Measurements from ENCODE around the gene SPHK2.
A peak's percentile ranks its signal among the peaks of the same experiment; 100 is the strongest.

The SPHK2 gene

DNA sequence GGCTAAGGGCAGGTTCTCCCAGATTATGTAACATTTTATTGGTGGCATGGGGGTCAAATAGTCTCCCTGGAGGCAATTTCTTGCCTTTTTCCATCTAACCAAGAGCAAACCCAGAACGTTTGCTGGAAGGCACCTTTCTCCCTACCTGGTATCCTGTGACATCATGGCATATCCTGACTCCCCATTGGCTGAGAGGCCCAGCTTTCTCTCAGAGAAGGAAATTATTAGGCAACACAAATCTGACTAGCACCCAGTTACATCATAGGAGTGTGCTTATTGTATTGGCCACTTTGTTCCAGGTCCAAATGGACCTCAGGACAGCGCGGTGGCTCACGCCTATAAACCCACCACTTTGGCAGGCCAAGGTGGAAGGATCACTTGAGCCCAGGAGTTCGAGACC lies 40.5 kb downstream of the SPHK2 start:
- ChIA-PET CTCF (no interaction called here), POLR2A (no interaction called here)
- TF ChIP-seq, protein P1, sequence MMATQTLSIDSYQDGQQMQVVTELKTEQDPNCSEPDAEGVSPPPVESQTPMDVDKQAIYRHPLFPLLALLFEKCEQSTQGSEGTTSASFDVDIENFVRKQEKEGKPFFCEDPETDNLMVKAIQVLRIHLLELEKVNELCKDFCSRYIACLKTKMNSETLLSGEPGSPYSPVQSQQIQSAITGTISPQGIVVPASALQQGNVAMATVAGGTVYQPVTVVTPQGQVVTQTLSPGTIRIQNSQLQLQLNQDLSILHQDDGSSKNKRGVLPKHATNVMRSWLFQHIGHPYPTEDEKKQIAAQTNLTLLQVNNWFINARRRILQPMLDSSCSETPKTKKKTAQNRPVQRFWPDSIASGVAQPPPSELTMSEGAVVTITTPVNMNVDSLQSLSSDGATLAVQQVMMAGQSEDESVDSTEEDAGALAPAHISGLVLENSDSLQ (IDR thresholded peaks at IDR 0.05), result no peak
- TF ChIP-seq L3MBTL2 (conservative IDR thresholded peaks at IDR 0.05) (no peak), NFRKB (IDR thresholded peaks at IDR 0.05) (no peak), FOXM1 (IDR thresholded peaks at IDR 0.05; ENCODE audit: borderline replicate concordance) (no peak), ARNT (IDR thresholded peaks at IDR 0.05) (no peak), ELF4 (IDR thresholded peaks at IDR 0.05) (no peak), SUZ12 (IDR thresholded peaks at IDR 0.05) (no peak), FOXA1 (IDR thresholded peaks at IDR 0.05) (no peak), SP1 (IDR thresholded peaks at IDR 0.05) (no peak), TARDBP (IDR thresholded peaks at IDR 0.05) (no peak), LEF1 (IDR thresholded peaks at IDR 0.05; ENCODE audit: borderline replicate concordance) (no peak)
- DNase-seq (ENCODE audit: extremely low spot score), result no peak

DNA sequence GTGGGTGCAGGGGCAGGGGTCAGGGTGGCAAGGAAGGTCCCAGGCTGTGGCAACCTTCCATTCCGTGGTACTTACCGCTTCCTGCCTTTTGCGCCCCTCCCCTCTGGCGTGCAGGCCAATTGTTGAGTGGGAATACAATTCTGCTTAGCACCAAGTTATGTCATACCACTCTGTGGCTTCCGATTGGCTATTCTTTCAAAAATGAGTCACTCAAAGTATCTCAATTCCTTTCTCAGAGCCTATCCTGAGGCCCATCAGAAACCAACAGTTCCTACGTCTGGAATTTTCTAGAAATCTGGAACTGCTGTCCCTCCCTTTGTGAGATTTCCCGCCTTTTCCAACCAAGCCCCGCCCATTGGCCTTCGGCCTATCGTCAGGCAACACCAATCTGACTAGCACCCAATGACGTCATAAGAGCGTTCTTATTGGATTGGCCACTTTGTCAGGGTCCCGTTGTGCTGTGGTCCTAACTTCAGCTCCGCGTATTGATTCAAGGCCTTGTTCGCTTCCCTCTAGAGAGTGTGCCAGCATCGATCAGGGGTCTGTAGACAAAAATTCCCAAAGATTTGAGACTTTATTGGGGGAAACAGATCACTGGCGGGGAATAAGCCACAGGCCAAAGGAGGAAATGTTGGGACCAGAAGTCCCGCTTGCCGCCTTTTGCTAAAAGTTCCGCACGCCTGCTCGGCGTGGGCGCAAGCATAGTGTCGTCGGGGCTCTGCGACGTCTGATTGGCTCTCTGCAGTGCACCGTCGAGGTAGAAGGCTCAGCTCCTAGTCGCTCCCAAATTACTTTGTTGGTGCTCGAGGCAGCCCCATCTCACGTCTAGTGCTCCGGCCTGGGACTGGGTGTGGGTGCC lies 41.8 kb downstream of the SPHK2 start:
- peak; percentile 97 for DNase-seq (ENCODE audit: extremely low spot score)
- CTCF ChIA-PET, result interaction anchor here (0.9 kb wide), 1 partner anchor 14 kb away, joined by 3 read pairs; no protein-coding TSS in a partner anchor
- POLR2A ChIA-PET, result interaction anchor here (0.9 kb wide), 1 partner anchor 15 kb away, joined by 3 read pairs; the partner anchor contains the start of gene CA11
- TF ChIP-seq TARDBP (IDR thresholded peaks at IDR 0.05), result no peak
- TF ChIP-seq L3MBTL2 (conservative IDR thresholded peaks at IDR 0.05), result peak; percentile 92
- TF ChIP-seq ARNT (IDR thresholded peaks at IDR 0.05), result no peak
- no peak for TF ChIP-seq SUZ12 (IDR thresholded peaks at IDR 0.05)
- no peak for TF ChIP-seq SP1 (IDR thresholded peaks at IDR 0.05)
- no peak for TF ChIP-seq LEF1 (IDR thresholded peaks at IDR 0.05; ENCODE audit: borderline replicate concordance)
- no peak for TF ChIP-seq NFRKB (IDR thresholded peaks at IDR 0.05)
- no peak for TF ChIP-seq ELF4 (IDR thresholded peaks at IDR 0.05)

DNA sequence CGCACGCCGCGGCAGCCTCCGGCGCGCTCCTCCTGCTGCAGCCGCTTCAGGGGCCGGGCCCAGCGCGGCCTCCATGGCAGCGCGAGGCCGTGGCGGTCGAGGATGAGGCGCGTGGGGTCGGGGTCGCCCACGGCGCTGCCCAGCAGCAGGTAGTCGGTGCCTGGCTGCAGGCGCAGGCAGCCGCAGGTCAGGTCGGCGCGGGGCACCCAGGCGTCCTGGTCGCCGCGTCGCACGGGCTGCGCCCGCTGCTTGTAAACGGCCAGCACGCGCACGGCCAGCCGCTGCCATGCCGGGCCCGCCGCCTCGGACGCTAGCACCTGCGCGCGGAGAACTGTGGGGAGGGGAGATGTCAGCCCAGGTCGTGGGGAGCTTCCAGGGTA lies 42.4 kb downstream of the SPHK2 start:
- no peak for TF ChIP-seq ZNF384 (IDR thresholded peaks at IDR 0.05)
- TF ChIP-seq, protein P1 (IDR thresholded peaks at IDR 0.05), result no peak
- no peak for TF ChIP-seq LEF1 (IDR thresholded peaks at IDR 0.05; ENCODE audit: borderline replicate concordance)
- TF ChIP-seq FOXA1 (IDR thresholded peaks at IDR 0.05), result no peak
- no peak for TF ChIP-seq TARDBP (IDR thresholded peaks at IDR 0.05)
- TF ChIP-seq FOXK2 (IDR thresholded peaks at IDR 0.05), result no peak
- no peak for TF ChIP-seq SUZ12 (IDR thresholded peaks at IDR 0.05)
- no peak for TF ChIP-seq ARNT (IDR thresholded peaks at IDR 0.05)
- TF ChIP-seq ELF4 (IDR thresholded peaks at IDR 0.05), result no peak
- TF ChIP-seq CTBP1 (IDR thresholded peaks at IDR 0.05; ENCODE audit: borderline replicate concordance), result no peak
- no peak for TF ChIP-seq FOXM1 (IDR thresholded peaks at IDR 0.05; ENCODE audit: borderline replicate concordance)
- no peak for TF ChIP-seq SP1 (IDR thresholded peaks at IDR 0.05)
- no peak for TF ChIP-seq NFRKB (IDR thresholded peaks at IDR 0.05)
- TF ChIP-seq HDGF (IDR thresholded peaks at IDR 0.05; ENCODE audit: borderline replicate concordance), result no peak
- TF ChIP-seq BHLHE40 (IDR thresholded peaks at IDR 0.05; ENCODE audit: borderline replicate concordance), result no peak
- no peak for TF ChIP-seq L3MBTL2 (conservative IDR thresholded peaks at IDR 0.05)
- CTCF ChIA-PET, result no interaction called here
- DNase-seq (ENCODE audit: extremely low spot score), result no peak
- POLR2A ChIA-PET, result no interaction called here

DNA sequence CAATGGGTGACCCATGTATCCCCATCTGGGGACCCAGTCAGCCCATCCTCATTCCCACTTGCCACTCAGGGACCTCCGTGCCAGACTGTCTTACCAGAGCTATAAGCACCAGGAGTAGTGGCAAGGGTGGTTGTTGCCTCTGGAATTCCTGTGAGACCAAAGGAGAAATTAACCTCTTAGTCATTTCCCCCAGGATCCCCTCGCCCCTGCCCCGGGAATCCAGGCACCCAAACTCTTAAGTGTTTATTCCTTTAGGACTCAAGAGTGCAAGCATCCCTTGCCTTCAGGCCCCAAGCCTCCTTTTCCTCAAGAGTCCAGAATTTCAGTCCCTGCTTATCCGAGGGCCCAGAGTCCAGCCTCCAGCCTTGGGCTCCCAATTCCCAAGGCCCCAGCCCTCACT lies 44.4 kb downstream of the SPHK2 start:
- TF ChIP-seq HDGF (IDR thresholded peaks at IDR 0.05; ENCODE audit: borderline replicate concordance), result no peak
- TF ChIP-seq CTBP1 (IDR thresholded peaks at IDR 0.05; ENCODE audit: borderline replicate concordance), result no peak
- no peak for TF ChIP-seq SUZ12 (IDR thresholded peaks at IDR 0.05)
- TF ChIP-seq ZNF384 (IDR thresholded peaks at IDR 0.05), result no peak
- TF ChIP-seq TARDBP (IDR thresholded peaks at IDR 0.05), result no peak
- no peak for TF ChIP-seq L3MBTL2 (conservative IDR thresholded peaks at IDR 0.05)
- TF ChIP-seq SP1 (IDR thresholded peaks at IDR 0.05), result no peak
- TF ChIP-seq FOXA1 (IDR thresholded peaks at IDR 0.05), result no peak
- TF ChIP-seq ELF4 (IDR thresholded peaks at IDR 0.05), result no peak
- TF ChIP-seq BHLHE40 (IDR thresholded peaks at IDR 0.05; ENCODE audit: borderline replicate concordance), result no peak
- TF ChIP-seq NFRKB (IDR thresholded peaks at IDR 0.05), result no peak
- TF ChIP-seq ARNT (IDR thresholded peaks at IDR 0.05), result no peak
- TF ChIP-seq FOXK2 (IDR thresholded peaks at IDR 0.05), result no peak
- TF ChIP-seq LEF1 (IDR thresholded peaks at IDR 0.05; ENCODE audit: borderline replicate concordance), result no peak
- TF ChIP-seq, protein P1 (IDR thresholded peaks at IDR 0.05), result no peak
- no peak for TF ChIP-seq FOXM1 (IDR thresholded peaks at IDR 0.05; ENCODE audit: borderline replicate concordance)
- ChIA-PET CTCF (no interaction called here), POLR2A (no interaction called here)
- no peak for DNase-seq (ENCODE audit: extremely low spot score)

DNA sequence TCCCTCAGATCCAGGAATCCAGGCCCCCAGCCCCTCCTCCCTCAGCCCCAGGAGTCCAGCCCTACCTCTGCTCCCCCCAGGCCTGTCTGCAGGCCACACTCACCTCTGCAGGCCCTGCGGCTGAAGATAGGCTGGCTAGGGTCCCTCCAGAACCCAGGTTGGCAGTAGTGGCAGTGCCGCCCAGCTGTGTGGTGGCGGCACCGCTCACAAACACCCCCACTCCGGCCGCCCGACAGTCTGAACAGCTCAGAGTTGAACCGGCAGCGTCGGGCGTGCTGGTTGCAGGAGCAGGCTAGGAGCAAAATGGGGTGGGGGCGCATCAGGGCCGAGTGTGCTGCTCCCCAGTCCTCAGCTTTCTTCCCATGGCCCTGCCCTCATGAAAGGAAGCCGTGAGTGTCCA lies 45.2 kb downstream of the SPHK2 start:
- POLR2A ChIA-PET, result no interaction called here
- no peak for DNase-seq (ENCODE audit: extremely low spot score)
- TF ChIP-seq ZNF384 (IDR thresholded peaks at IDR 0.05), result no peak
- no peak for TF ChIP-seq LEF1 (IDR thresholded peaks at IDR 0.05; ENCODE audit: borderline replicate concordance)
- no peak for TF ChIP-seq L3MBTL2 (conservative IDR thresholded peaks at IDR 0.05)
- TF ChIP-seq TARDBP (IDR thresholded peaks at IDR 0.05), result no peak
- no peak for TF ChIP-seq SUZ12 (IDR thresholded peaks at IDR 0.05)
- TF ChIP-seq BHLHE40 (IDR thresholded peaks at IDR 0.05; ENCODE audit: borderline replicate concordance), result no peak
- CTCF ChIA-PET, result interaction anchor here (0.6 kb wide), 2 partner anchors 299 to 308 kb away, joined by 3 to 4 read pairs; no protein-coding TSS in a partner anchor

DNA sequence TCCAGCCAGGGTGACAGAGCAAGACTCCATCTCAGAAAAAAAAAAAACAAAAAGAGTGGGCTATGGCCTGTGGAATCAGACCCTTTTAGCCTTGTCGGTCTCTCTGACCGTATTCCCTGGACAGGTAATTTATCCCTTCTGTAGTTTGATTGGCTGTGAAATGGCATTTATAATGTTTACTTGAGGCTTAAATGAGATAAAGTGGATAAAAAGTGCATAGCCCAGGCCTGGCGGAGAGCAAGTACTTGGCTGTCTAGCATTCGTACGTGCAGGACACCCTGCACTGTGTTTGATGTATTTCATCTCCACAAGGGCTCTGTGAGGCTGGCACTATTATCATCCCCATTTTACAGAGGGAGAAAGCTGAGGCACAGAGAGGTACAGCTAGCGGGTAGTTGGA lies 46.5 kb downstream of the SPHK2 start:
- POLR2A ChIA-PET, result interaction anchor here (0.9 kb wide), 1 partner anchor 20 kb away, joined by 4 read pairs; the partner anchor contains the start of gene CA11
- DNase-seq (ENCODE audit: extremely low spot score), result no peak
- CTCF ChIA-PET, result no interaction called here
- TF ChIP-seq ZNF384 (IDR thresholded peaks at IDR 0.05) (no peak), BHLHE40 (IDR thresholded peaks at IDR 0.05; ENCODE audit: borderline replicate concordance) (no peak), FOXA1 (IDR thresholded peaks at IDR 0.05) (no peak), FOXK2 (IDR thresholded peaks at IDR 0.05) (no peak), SP1 (IDR thresholded peaks at IDR 0.05) (no peak), ELF4 (IDR thresholded peaks at IDR 0.05) (no peak), SUZ12 (IDR thresholded peaks at IDR 0.05) (no peak), NFRKB (IDR thresholded peaks at IDR 0.05) (no peak), ARNT (IDR thresholded peaks at IDR 0.05) (no peak), CTBP1 (IDR thresholded peaks at IDR 0.05; ENCODE audit: borderline replicate concordance) (no peak), TARDBP (IDR thresholded peaks at IDR 0.05) (no peak), L3MBTL2 (conservative IDR thresholded peaks at IDR 0.05) (no peak), LEF1 (IDR thresholded peaks at IDR 0.05; ENCODE audit: borderline replicate concordance) (no peak)
- TF ChIP-seq, protein P1 (IDR thresholded peaks at IDR 0.05), result no peak
